HG02610 (cell line): ENCODE results near the gene FOXK1.
A peak's percentile ranks its signal among the peaks of the same experiment; 100 is the strongest.
"Not testable (repeated sequence)": the region's sequence is repeated elsewhere in the genome, so short reads cannot be mapped to it uniquely, and the experiment has no call there.

Experiments used
- ATAC-seq: cut with Tn5 transposase; IDR thresholded peaks from one replicate; pipeline ENCODE4 v1.9.1; 2021; ENCODE audit warnings: mild to moderate bottlenecking, moderate library complexity; ENCODE audit not compliant: unreplicated experiment

FOXK1 gene

DNA sequence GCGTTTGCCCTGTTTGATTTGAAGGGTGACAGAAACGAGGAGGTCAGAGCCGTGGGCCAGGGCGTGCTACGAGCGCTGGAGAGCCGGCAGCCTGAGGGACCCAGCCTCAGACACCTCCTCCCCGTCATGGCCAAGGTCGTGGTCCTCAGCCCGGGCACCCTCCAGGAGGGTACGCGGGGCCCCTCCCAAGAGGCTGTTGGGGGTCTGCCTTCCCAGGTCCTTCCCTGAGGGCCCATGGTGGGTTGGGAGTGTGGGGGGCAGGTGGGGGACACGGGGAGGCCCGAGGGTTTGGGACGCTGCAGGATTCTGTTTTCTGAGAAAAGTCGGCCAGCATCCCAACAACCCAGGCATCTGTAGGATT lies 101.2 kb downstream of the FOXK1 start:
- ATAC-seq, result no peak

DNA sequence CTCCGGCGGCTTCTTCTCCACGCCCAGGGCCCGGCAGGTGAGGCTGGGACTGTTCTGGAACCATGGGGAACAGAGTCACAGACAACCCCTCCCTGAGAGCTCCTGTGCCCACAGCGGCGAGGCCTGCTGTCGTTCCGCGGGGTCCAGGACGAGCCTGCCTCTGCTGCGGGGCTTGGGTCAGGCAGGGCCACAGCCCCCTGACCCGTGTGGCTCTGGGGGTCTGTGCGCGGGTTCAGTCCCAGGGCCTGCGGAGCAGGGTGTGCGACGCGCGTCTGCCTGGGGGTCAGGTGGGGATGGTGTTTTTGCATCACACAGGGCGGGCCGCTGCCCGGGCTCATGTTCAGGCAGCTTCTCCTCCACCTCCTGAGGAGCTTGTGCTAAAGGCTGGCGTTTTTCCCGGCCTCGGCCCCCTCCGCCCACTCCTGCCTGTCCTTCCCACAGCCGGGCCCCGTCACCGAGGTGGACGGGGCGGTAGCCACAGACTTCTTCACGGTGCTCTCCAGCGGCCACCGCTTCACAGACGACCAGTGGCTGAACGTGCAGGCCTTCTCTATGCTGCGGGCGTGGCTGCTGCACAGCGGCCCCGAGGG lies 101.8 kb downstream of the FOXK1 start:
- no peak for ATAC-seq

DNA sequence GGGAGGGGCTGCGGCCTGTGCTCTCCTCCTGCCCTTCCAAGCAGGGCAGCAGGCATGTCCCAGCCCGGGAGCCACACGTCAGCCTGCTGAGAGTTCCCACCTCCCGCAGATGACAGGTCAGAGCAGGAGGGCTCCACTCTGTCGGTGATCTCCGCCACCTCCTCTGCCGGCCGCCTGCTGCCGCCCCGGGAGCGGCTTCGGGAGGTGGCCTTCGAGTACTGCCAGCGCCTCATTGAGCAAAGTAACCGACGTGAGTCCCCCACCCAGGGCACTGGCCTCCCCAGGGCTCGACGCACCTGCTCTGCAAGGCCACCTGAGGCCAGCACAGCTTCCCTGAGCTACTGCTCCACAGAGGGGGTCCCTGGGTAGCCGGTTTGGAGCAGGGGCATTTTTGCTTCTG lies 102.7 kb downstream of the FOXK1 start:
- ATAC-seq, result no peak

DNA sequence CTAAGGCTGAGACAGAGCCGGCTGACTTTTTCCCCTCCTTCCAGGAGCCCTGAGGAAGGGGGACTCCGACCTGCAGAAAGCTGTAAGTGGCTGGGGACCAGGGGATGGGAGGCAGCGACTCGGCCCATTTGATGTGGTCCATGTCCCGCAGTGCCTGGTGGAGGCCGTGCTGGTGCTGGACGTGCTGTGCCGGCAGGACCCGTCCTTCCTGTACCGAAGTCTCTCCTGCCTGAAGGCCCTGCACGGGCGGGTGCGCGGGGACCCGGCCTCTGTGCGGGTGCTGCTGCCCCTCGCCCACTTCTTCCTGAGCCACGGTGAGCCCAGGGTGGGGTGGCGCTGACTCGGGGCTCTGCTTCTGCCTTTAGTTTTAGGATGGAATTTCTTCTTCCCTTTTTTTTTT lies 103.3 kb downstream of the FOXK1 start:
- no peak for ATAC-seq

DNA sequence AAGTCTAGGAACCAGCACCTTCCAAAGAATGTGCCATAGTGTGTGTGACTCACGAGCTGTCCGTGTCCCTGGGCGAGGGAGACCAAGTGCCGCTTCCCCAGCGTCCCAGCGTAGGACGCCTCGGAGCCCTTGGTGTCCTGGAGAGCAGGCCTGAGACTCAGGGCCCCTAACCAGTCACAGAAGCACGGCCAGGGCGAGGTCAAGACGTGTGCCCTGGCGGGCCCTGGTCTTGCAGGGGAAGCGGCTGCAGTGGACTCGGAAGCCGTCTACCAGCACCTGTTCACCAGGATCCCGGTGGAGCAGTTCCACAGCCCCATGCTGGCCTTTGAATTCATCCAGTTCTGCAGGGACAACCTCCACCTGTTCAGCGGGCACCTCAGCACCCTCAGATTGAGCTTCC lies 103.9 kb downstream of the FOXK1 start:
- ATAC-seq, result no peak

DNA sequence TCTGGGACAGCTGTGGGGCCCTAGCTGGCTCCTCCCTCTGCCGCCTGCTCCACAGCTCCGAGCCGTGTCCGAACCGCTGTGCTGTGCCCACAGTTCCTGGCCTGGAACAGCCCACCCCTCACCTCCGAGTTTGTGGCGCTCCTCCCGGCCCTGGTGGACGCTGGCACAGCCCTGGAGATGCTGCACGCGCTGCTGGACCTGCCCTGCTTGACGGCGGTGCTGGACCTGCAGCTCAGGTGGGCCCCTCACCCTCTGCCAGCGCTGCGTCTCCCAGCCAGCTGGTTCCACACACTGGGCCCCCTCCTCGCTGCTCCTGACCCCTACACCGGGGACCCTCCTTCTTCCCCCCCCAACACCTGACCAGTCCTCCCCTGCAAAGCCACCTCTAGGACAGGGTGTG lies 105.4 kb downstream of the FOXK1 start:
- no peak for ATAC-seq

DNA sequence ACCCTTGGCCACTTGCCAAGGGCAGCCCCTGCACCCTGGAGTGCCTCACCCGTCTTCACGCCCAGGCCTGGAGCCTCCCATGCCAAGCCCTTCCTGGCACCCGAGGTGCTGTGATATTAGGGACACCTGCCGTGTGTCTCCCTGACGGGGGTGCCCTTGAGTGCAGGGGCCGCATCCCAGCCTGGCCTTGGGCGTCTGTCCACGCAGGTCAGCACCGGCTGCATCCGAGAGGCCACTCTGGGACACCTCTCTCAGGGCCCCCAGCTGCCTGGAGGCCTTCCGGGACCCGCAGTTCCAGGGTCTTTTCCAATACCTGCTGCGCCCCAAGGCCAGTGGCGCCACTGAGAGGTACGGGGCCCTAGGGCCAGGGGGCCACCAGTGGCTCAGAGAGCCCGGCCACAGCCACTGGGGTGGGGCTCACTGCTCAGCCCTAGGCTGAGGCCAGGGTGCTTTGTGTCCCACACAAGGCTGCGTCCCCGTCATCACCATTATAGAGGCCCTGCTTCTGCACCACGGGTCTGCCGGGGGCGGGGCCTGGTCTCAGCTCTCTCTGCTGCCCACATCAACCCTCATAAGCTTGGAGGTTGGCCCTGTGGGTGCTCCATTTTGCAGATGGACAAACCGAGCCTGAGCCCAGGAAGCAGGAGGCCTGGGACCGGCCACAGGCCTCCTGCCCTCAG lies 106.0 kb downstream of the FOXK1 start:
- no peak for ATAC-seq

DNA sequence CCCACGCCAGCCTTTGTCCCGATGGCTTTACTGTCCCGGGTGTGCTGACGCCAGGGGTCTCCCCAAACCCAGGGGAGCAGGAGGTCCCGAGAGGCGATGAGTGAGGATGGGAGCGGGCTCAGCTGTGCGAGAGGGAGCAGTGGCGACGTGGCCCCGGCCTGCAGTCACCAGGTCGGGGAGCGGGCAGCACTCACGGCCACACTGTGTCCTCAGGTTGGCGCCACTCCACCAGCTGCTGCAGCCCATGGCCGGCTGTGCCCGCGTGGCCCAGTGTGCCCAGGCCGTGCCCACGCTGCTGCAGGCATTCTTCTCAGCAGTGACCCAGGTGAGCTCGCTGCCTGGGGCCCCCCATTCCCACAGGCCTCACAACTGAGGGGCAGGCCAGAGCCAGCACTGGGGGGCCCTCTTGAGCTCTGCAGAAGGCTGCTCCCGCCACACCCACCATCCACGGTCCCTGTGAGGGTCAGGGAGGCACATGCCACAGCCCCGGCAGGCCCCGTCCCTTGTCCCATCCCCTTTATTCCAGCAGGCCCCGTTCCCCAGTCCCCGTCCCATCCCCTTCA lies 106.6 kb downstream of the FOXK1 start:
- ATAC-seq, result no peak

DNA sequence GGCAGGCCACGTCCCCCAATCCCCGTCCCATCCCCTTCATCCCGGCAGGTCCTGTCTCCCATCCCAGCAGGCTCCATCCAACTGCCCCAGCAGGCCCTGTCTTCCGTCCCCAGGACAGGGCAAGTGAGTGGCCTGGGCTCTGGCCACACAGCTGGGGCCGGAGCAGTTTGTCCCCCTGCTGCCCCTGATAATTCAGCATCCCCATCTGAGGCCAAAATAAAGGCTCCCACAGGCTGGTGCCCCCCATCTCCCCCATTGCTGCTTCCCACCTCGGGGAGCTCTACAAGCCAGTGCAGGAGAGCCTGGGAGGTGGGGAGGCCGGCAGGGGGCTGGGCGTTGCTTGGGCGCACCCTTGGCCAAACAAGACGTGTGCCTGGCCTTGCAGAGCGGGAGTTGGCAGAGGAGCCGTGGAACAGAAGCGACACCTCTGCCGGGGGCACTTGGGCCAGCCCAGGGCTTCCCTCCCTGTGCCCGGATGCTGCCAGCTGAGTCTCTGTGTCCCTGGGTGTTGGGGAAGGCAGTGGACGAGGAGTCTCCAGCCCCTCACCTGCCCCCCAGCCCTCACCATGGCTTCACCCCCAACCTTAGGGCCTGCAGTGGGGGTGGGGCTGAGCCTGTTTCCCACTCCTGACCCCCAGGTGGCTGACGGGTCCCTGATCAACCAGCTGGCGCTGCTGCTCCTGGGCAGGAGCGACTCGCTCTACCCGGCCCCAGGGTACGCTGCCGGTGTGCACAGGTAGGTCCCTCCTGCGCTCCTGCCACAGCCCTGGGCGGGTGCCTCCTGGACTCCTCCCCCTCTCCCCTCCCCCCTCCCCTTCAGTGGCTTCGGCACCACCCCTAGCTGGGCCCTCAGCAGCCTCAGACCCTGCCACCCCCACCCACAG lies 107.3 kb downstream of the FOXK1 start:
- no peak for ATAC-seq

DNA sequence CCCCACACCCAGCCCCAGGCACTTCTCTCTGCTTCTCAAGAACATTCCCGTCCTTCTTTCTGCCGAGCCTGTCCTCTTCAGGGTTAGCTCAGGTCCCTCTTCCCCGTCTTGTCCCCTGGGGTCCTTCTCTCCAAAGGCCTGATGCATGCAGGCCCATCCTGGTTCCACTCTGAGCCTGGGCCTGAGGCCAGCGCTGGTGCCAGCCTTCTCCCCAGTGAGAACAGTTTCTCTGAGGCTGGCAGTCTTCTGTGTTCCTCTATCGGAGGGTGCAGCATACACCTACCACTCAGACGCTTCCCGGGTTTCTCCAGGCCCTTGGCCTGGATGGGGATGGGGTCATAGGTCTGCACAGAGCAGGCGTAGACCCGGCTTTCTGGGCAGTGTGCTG lies 108.0 kb downstream of the FOXK1 start:
- ATAC-seq, result no peak

DNA sequence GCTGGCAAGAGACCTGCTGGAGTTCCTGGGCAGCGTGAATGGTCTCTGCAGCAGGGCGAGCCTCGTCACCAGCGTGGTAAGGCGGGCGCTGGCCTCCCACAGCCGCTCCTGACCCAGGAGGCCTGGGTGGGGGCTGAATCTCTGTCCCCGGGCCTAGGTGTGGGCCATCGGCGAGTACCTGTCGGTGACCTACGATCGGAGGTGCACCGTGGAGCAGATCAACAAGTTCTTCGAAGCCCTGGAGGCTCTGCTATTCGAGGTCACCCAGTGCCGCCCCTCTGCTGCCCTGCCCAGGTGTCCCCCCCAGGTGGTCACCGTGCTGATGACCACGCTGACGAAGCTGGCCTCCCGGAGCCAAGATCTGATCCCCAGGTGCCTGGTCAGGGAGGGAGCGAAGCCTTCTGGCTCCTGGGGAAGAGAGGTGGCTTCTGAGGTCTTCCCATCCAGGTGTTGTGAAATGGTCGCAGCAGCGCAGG lies 108.5 kb downstream of the FOXK1 start:
- no peak for ATAC-seq

DNA sequence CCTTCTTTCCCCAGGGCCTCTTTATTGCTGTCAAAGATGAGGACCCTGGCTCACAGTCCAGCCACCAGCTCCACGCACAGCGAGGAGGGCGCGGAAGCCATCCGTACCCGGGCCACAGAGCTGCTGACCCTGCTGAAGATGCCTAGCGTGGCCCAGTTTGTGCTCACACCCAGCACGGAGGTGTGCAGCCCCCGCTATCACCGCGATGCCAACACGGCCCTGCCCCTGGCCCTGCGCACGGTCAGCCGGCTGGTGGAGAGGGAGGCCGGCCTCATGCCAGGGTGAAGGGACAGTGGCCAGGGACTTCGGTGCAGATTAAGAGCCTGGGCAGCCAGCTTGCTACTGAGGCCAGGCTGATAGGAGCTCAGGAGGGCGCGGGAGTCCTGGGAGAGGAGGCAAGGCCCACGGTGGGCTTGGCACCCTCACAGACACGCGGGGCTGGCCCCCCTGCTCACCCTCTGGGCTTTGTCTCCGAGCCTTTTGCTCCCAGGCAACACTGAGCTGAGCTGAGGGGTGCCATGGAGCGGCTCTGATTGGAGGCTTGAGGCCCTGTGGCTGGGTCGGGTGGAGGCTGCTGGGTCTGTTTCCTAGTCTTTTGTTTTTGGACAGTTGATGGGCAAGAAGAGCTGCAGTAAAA lies 109.1 kb downstream of the FOXK1 start:
- ATAC-seq, result no peak

DNA sequence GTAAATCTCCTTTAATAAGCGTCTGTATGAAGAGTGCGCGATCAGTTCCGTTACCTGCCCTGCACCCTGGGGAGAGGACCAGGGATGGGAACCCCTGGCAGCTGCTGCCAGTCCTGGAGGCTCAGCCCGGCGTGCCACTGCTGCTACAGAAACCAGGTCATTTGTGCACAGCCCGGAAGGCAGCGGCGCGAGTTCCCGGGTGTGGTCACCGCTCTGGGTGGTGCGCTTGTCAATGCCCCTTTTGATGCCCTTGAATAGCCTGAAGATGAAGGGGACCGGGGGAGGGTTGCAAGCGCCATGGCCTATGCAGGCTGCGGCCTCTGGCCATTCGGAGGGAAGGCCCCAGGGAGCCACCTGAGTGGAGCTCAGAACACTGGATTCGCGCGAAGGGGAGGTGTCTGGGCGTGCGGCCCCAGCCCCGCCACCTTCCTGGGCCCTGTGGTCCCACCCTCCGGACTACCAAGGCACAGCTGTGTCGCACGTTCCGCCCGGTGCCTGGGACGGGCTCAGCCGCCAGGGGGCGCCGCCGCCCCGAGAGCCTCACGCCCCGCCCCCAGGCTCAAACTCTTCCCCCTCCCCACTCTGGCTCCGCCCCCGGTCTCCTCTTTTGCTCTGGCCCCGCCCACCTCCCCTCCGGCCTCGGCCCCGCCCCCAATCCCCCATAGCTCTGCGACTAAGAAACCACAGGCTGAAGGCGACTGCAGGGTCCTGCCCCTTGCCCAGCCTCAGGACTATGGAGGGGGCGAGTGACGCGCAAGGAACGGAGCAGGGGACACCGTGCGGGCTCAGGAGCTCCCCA lies 109.8 kb downstream of the FOXK1 start:
- peak; percentile 46 for ATAC-seq

DNA sequence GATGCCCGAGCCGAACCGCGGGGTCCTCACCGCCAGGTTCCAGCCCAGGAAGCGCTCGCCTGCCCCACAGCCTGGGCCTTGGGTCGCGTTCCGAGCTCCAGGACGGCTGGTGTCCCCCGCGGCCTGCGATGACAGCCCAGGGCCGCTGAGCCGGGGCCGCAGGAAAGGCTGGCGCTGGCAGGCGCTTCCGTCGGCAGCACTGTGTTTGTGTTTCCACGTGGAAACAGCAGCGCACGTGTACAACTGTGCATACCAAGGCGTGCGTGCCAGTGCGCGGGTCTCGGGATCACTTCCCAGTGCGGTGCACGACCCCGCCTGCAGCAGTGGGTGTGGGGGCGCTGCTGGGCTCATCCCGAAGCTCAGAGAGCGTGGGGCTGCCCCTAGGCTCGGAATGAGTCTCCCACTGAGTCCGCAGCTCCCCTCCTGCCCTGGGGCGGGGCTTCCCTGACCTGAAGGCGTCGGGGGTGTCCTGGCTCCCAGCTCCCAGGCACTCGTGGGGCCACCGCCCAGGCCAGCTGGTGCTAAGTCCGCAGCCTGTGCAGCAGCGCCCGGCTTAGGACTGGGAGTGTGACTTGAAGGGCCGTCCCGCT lies 110.5 kb downstream of the FOXK1 start:
- no peak for ATAC-seq

DNA sequence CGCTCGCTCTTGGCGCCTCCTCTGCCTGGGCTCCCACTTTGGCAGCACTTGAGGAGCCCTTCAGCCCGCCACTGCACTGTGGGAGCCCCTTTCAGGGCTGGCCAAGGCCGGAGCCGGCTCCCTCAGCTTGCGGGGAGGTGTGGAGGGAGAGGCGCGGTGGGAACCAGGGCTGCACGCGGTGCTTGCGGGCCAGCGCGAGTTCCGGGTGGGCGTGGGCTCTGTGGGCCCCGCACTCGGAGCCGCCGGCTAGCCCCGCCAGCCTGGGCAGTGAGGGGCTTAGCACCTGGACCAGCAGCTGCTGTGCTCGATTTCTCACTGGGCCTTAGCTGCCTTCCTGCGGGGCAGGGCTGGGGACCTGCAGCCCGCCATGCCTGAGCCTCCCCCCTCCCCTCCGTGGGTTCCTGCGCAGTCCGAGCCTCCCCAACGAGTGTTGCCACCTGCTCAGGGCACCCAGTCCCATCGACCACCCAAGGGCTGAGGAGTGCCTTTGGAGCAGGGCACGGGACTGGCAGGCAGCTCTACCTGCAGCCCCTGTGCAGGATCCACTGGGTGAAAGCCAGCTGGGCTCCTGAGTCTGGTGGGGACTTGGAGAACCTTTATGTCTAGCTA lies 111.4 kb downstream of the FOXK1 start:
- not testable (repeated sequence) for ATAC-seq

DNA sequence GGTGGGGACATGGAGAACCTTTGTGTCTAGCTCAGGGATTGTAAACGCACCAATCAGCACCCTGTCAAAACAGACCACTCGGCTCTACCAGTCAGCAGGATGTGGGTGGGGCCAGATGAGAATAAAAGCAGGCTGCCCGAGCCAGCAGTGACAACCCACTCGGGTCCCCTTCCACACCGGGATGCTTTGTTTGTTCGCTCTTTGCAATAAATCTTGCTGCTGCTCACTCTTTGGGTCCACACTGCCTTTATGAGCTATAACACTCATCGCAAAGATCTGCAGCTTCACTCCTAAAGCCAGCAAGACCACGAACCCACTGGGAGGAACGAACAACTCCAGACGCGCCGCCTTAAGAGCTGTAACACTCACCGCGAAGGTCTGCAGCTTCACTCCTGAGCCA lies 112.1 kb downstream of the FOXK1 start:
- ATAC-seq, result not testable (repeated sequence)

DNA sequence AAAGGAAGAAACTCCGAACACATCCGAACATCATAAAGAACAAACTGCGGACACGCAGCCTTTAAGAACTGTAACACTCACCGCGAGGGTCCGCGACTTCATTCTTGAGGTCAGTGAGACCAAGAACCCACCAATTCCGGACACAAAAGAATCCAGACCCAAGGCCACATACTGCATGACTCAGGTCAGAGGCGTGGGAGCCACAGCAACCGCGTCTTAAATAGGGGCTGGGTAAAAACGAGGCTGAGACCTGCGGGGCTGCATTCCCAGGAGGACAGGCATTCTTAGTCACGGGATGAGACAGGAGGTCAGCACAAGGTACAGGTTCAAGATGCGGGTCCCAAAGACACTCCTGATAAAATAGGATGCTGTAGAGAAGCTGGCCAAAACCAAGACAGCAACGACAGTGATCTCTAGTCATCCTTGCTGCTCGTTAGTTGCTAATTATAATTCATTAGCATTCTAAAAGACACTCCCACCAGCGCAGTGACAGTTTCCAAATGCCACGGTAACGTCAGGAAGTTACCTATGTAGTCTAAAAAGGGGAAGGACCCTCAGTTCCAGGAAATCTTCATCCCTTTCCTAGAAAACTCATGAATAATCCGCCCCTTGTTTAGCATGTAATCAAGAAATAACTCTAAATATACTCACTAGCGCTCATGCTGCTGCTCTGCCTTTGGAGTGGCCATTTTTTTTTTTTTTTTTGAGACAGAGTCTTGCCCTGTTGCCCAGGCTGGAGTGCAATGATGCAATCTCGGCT lies 112.7 kb downstream of the FOXK1 start:
- ATAC-seq, result no peak

DNA sequence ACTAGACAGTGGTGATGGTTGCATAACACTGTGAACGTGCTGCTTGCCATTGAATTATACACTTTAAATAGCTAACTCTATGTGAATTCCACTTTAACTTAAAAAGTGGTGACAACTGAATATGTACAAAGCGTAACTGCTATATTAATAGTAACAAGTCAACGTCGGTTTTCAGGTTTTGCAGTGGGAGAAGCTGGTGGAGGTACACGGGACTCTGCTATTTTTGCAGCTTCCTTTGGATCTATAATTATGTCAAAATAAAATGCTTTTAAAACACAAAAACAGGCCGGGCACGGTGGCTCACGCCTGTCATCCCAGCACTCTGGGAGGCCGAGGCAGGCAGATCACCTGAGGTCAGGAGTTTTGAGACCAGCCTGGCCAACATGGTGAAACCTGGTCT lies 114.4 kb downstream of the FOXK1 start:
- no peak for ATAC-seq
